Measurements from ENCODE around the gene MRGPRX2.

DNA sequence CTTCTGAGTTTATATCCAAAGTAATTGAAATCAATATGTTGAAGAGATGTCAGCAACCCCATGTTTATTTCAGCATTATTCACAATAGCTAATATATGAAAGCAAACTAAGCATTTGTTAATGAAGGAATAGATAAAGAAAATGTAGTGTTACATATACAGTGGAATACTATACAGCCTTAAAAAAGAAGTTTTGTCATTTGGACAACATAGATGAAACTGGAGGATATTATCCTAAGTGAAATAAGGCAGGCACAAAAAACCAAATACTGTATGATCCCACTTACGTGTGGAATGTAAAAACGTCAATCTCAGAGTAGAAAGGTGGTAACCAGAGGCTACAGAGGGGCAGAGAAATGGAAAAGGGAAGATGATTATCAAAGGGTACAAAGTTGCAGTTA, 10.2 kb downstream of the MRGPRX2 start:
- TF ChIP-seq TAF1 (IDR thresholded peaks at IDR 0.05; ENCODE audit: borderline replicate concordance, low read depth, low read length) (no peak), POLR2AphosphoS5 (IDR thresholded peaks at IDR 0.05; ENCODE audit: low read depth, low read length) (no peak), POLR2A (IDR thresholded peaks at IDR 0.05; ENCODE audit: low read depth, low read length) (no peak)
